GM18867 (cell line): ENCODE data around the gene ZNF419.

Experiments used
- ATAC-seq: cut with Tn5 transposase; IDR thresholded peaks from one replicate; pipeline ENCODE4 v1.9.1; 2021; ENCODE audit warnings: mild to moderate bottlenecking, moderate library complexity; ENCODE audit not compliant: unreplicated experiment

The ZNF419 gene

GRCh38 chr19:57527136-57527881 lies 39.8 kb downstream of the ZNF419 start, which contains the start of gene ZNF549:
TSS of gene ZNF549 (plus strand) at chr19:57527356. CDS start at chr19:57527574, 218 bp downstream.
- ATAC-seq, result peak; percentile 98

DNA sequence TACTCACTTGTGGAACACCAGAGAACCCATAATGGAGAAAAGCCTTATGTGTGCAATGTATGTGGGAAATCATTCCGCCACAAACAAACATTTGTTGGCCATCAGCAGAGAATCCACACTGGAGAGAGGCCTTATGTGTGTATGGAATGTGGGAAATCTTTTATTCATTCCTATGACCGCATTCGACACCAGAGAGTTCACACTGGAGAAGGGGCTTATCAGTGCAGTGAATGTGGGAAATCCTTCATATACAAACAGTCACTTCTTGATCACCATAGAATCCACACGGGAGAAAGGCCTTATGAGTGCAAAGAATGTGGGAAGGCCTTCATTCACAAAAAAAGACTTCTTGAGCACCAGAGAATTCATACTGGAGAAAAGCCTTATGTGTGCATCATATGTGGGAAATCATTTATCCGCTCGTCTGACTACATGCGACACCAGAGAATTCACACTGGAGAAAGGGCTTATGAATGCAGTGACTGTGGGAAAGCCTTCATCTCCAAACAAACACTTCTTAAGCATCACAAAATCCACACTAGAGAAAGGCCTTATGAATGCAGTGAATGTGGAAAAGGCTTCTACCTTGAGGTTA lies 50.5 kb downstream of the ZNF419 start:
- no peak for ATAC-seq
